Measurements from ENCODE around the gene HSPA9.

HSPA9 gene

DNA sequence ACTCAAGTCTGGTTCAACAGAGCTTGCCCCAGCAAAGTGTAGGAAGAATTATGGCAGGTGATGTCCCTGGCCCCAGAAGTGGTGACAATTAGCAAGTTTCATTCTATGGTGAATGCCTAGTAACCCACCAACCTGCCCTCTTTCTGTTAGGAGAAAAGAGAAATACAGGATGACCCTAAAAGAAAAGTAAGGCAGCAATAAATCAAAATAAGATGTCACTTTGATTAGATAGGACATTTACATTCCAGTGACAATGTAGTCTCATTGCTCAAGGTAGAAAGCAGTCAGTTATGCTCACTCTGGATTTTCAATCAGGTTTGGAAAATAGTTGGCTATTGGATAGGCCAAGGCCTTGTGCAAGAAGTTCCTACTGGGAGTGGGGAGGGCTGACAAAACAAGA lies 5.6 kb upstream of the HSPA9 start:
- H3K79me2 ChIP-seq (ENCODE audit: insufficient read depth, low read length), result no peaks in the 10 kb centered on the region
- H3K27ac ChIP-seq (ENCODE audit: low read length), result no peak overlapping the region

DNA sequence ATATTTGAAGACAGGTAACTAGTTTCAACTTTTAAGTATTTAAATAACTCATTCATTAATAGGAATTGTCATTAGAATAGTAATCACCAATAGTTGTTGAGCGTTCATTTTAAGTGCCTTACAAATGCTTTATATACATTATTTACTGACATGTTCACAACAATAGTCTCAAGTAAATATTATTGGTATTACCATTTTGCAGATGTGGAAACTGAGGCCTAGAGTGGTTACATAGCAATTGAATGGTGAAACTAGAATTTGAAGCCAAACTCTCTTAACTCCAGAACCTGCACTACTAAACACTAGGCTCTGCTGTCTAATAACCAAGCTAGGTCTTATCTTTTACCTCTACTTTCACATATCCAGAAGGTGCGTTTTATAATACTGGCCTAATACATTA lies 4.8 kb upstream of the HSPA9 start:
- Histone ChIP-seq H2AFZ (ENCODE audit: low read depth, low read length) (no peak overlapping the region), H3K27me3 (ENCODE audit: insufficient read depth, low read length, poor library complexity) (no peaks in the 10 kb centered on the region), H3K9ac (ENCODE audit: low read depth, low read length) (no peak overlapping the region), H4K20me1 (ENCODE audit: insufficient read depth, low read length) (no peaks in the 10 kb centered on the region), H3K4me2 (ENCODE audit: insufficient read depth, low read length) (no peak overlapping the region), H3K9me3 (ENCODE audit: insufficient read depth, low read length, severe bottlenecking) (no peaks in the 10 kb centered on the region), H3K79me2 (ENCODE audit: insufficient read depth, low read length) (peaks cover 2% of the 10 kb centered on the region), H3K36me3 (ENCODE audit: insufficient read depth, low read length) (no peaks in the 10 kb centered on the region; the same call in 1 of the 2 replicates), H3K4me1 (ENCODE audit: insufficient read depth, low read length) (peaks cover 9% of the 10 kb centered on the region), H3K27ac (ENCODE audit: low read length) (no peak overlapping the region), H3K4me3 (ENCODE audit: low read depth in 1 of 2, low read length in 2 of 2) (no peak overlapping the region)
- TF ChIP-seq EZH2 (IDR thresholded peaks at IDR 0.05; ENCODE audit: borderline replicate concordance, low read depth, low read length, severe bottlenecking), result no peak
- TF ChIP-seq, protein P1, sequence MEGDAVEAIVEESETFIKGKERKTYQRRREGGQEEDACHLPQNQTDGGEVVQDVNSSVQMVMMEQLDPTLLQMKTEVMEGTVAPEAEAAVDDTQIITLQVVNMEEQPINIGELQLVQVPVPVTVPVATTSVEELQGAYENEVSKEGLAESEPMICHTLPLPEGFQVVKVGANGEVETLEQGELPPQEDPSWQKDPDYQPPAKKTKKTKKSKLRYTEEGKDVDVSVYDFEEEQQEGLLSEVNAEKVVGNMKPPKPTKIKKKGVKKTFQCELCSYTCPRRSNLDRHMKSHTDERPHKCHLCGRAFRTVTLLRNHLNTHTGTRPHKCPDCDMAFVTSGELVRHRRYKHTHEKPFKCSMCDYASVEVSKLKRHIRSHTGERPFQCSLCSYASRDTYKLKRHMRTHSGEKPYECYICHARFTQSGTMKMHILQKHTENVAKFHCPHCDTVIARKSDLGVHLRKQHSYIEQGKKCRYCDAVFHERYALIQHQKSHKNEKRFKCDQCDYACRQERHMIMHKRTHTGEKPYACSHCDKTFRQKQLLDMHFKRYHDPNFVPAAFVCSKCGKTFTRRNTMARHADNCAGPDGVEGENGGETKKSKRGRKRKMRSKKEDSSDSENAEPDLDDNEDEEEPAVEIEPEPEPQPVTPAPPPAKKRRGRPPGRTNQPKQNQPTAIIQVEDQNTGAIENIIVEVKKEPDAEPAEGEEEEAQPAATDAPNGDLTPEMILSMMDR (IDR thresholded peaks at IDR 0.05; ENCODE audit: borderline replicate concordance, extremely low read depth, low read length, poor library complexity, severe bottlenecking), result no peak
- no peak for ATAC-seq (ENCODE audit: insufficient read depth, low read depth)
- no peak for DNase-seq

More for the DNA sequence above, 5.6 kb upstream of the HSPA9 start:
- Histone ChIP-seq H3K9me3 (ENCODE audit: insufficient read depth, low read length, severe bottlenecking) (no peaks in the 10 kb centered on the region), H3K4me3 (ENCODE audit: low read depth in 1 of 2, low read length in 2 of 2) (no peak overlapping the region), H3K4me2 (ENCODE audit: insufficient read depth, low read length) (no peak overlapping the region), H3K36me3 (ENCODE audit: insufficient read depth, low read length) (no peaks in the 10 kb centered on the region; the same call in 1 of the 2 replicates), H3K9ac (ENCODE audit: low read depth, low read length) (no peak overlapping the region), H4K20me1 (ENCODE audit: insufficient read depth, low read length) (no peaks in the 10 kb centered on the region), H3K4me1 (ENCODE audit: insufficient read depth, low read length) (peaks cover 8% of the 10 kb centered on the region), H3K27me3 (ENCODE audit: insufficient read depth, low read length, poor library complexity) (no peaks in the 10 kb centered on the region), H2AFZ (ENCODE audit: low read depth, low read length) (no peak overlapping the region)
- TF ChIP-seq, protein P1 (IDR thresholded peaks at IDR 0.05; ENCODE audit: borderline replicate concordance, extremely low read depth, low read length, poor library complexity, severe bottlenecking), result no peak
- no peak for TF ChIP-seq EZH2 (IDR thresholded peaks at IDR 0.05; ENCODE audit: borderline replicate concordance, low read depth, low read length, severe bottlenecking)
- no peak for ATAC-seq (ENCODE audit: insufficient read depth, low read depth)
- DNase-seq, result no peak

DNA sequence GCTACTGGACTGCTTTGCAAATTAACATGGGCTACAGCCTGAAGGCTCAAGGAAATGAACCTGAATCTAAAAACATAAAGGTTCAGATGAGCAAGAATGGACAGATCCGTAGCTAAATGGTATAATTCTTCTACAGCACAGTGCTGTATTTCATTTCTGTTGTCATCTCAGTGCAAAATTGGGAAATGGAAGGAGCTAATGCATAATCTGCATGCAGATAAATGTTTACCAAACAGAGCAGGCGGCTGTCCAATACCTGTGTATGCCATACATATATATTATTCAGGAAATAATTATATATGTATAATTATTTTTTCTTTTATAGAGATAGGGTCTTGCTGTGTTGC lies 4.3 kb upstream of the HSPA9 start:
- Histone ChIP-seq H3K9me3 (ENCODE audit: insufficient read depth, low read length, severe bottlenecking) (no peaks in the 10 kb centered on the region), H3K27ac (ENCODE audit: low read length) (no peak overlapping the region), H2AFZ (ENCODE audit: low read depth, low read length) (no peak overlapping the region)

More for the DNA sequence above, 4.3 kb upstream of the HSPA9 start:
- DNase-seq (no peak), ATAC-seq (ENCODE audit: insufficient read depth, low read depth) (no peak)
- 0 out of 2 replicates have a peak, but pooled peaks cover 3% of the 10 kb centered on the region for H4K20me1 ChIP-seq (ENCODE audit: insufficient read depth, low read length)
- no peak overlapping the region for H3K9ac ChIP-seq (ENCODE audit: low read depth, low read length)
- H3K4me3 ChIP-seq (ENCODE audit: low read depth in 1 of 2, low read length in 2 of 2), result no peak overlapping the region
- TF ChIP-seq, protein P1 (IDR thresholded peaks at IDR 0.05; ENCODE audit: borderline replicate concordance, extremely low read depth, low read length, poor library complexity, severe bottlenecking), result no peak
- TF ChIP-seq EZH2 (IDR thresholded peaks at IDR 0.05; ENCODE audit: borderline replicate concordance, low read depth, low read length, severe bottlenecking), result no peak
- H3K27me3 ChIP-seq (ENCODE audit: insufficient read depth, low read length, poor library complexity), result no peaks in the 10 kb centered on the region
- peaks cover 2% of the 10 kb centered on the region; the same call in 1 of the 2 replicates for H3K36me3 ChIP-seq (ENCODE audit: insufficient read depth, low read length)
- H3K4me2 ChIP-seq (ENCODE audit: insufficient read depth, low read length), result no peak overlapping the region
- H3K79me2 ChIP-seq (ENCODE audit: insufficient read depth, low read length), result peaks cover 7% of the 10 kb centered on the region
- peaks cover 9% of the 10 kb centered on the region for H3K4me1 ChIP-seq (ENCODE audit: insufficient read depth, low read length)

All from DND-41 (cell line).